ENCODE results near the gene GPR176.

Gene GPR176

GRCh38 chr15:39792844-39793335 lies 127.2 kb downstream of the GPR176 start:
- no peak for DNase-seq
- H3K27ac ChIP-seq (ENCODE audit: low read depth, low read length) = no peak overlapping the region
- H3K4me1 ChIP-seq (ENCODE audit: control insufficient read depth in 1 of 2, insufficient read depth in 2 of 2, low read length in 2 of 2) = peaks cover 3 to 4% of the 10 kb centered on the region in 2 experiments

GRCh38 chr15:39792025-39792843 lies 127.8 kb downstream of the GPR176 start:
- Histone ChIP-seq H2AK5ac (ENCODE audit: low read length) (no peak overlapping the region), H3K27ac (ENCODE audit: low read depth, low read length) (no peak overlapping the region), H3K18ac (ENCODE audit: low read length) (no peak overlapping the region), H3K9me3 (ENCODE audit: insufficient read depth, low read depth, low read length) (no peaks in the 10 kb centered on the region), H3K14ac (ENCODE audit: low read length) (no peak overlapping the region), H4K12ac (ENCODE audit: low read depth, low read length) (no peak overlapping the region), H3K4ac (ENCODE audit: low read depth, low read length) (no peak overlapping the region), H3K9ac (ENCODE audit: low read length) (no peak overlapping the region), H3K4me3 (ENCODE audit: low read depth, low read length) (no peak overlapping the region), H4K91ac (ENCODE audit: low read depth, low read length) (no peak overlapping the region), H3K23ac (ENCODE audit: low read length) (no peak overlapping the region), H2BK12ac (ENCODE audit: low read length) (no peak overlapping the region), H2BK5ac (ENCODE audit: low read depth, low read length, poor library complexity) (no peak overlapping the region), H3K36me3 (ENCODE audit: control insufficient read depth in 1 of 2, insufficient read depth in 2 of 2, low read length in 2 of 2) (no peaks in the 10 kb centered on the region), H2AFZ (ENCODE audit: insufficient read depth, low read length, poor library complexity) (no peak overlapping the region), H3K79me1 (ENCODE audit: low read length) (no peaks in the 10 kb centered on the region), H3K4me2 (ENCODE audit: low read length) (no peak overlapping the region), H3K27me3 (ENCODE audit: insufficient read depth, low read length) (no peaks in the 10 kb centered on the region), H3K4me1 (ENCODE audit: control insufficient read depth in 1 of 2, insufficient read depth in 2 of 2, low read length in 2 of 2) (peaks cover 3 to 4% of the 10 kb centered on the region in 2 experiments), H2BK120ac (ENCODE audit: insufficient read depth, low read length, poor library complexity) (no peak overlapping the region), H3K79me2 (ENCODE audit: control insufficient read depth, insufficient read depth, low read length, poor library complexity) (no peaks in the 10 kb centered on the region), H4K8ac (ENCODE audit: low read depth, low read length) (no peak overlapping the region)
- no CpG with 5 or more reads among the region's 5 CpGs for WGBS (ENCODE audit: extremely low coverage, insufficient coverage, insufficient read length)
- no peak for DNase-seq

More at GRCh38 chr15:39792844-39793335, 127.2 kb downstream of the GPR176 start:
- H2AFZ ChIP-seq (ENCODE audit: insufficient read depth, low read length, poor library complexity) = no peak overlapping the region
- no peak overlapping the region for H3K14ac ChIP-seq (ENCODE audit: low read length)
- no peak overlapping the region for H3K9ac ChIP-seq (ENCODE audit: low read length)
- no peaks in the 10 kb centered on the region for H3K79me2 ChIP-seq (ENCODE audit: control insufficient read depth, insufficient read depth, low read length, poor library complexity)
- H3K4ac ChIP-seq (ENCODE audit: low read depth, low read length) = no peak overlapping the region
- no peaks in the 10 kb centered on the region for H3K36me3 ChIP-seq (ENCODE audit: control insufficient read depth in 1 of 2, insufficient read depth in 2 of 2, low read length in 2 of 2)
- no peak overlapping the region for H2BK120ac ChIP-seq (ENCODE audit: insufficient read depth, low read length, poor library complexity)
- H3K79me1 ChIP-seq (ENCODE audit: low read length) = no peaks in the 10 kb centered on the region
- no peaks in the 10 kb centered on the region for H3K9me3 ChIP-seq (ENCODE audit: insufficient read depth, low read depth, low read length)
- no peak overlapping the region for H3K4me2 ChIP-seq (ENCODE audit: low read length)
- H4K8ac ChIP-seq (ENCODE audit: low read depth, low read length) = no peak overlapping the region
- H3K4me3 ChIP-seq (ENCODE audit: low read depth, low read length) = no peak overlapping the region
- H3K23ac ChIP-seq (ENCODE audit: low read length) = no peak overlapping the region
- H2AK5ac ChIP-seq (ENCODE audit: low read length) = no peak overlapping the region
- H2BK5ac ChIP-seq (ENCODE audit: low read depth, low read length, poor library complexity) = no peak overlapping the region
- H3K18ac ChIP-seq (ENCODE audit: low read length) = no peak overlapping the region
- H4K91ac ChIP-seq (ENCODE audit: low read depth, low read length) = no peak overlapping the region
- no CpG with 5 or more reads among the region's 4 CpGs for WGBS (ENCODE audit: extremely low coverage, insufficient coverage, insufficient read length)
- H3K27me3 ChIP-seq (ENCODE audit: insufficient read depth, low read length) = no peaks in the 10 kb centered on the region
- H4K12ac ChIP-seq (ENCODE audit: low read depth, low read length) = no peak overlapping the region
- H2BK12ac ChIP-seq (ENCODE audit: low read length) = no peak overlapping the region

GRCh38 chr15:39789736-39790135 lies 130.3 kb downstream of the GPR176 start:
- H3K14ac ChIP-seq (ENCODE audit: low read length) = no peak overlapping the region
- H2BK12ac ChIP-seq (ENCODE audit: low read length) = no peak overlapping the region
- H3K4me1 ChIP-seq (ENCODE audit: control insufficient read depth in 1 of 2, insufficient read depth in 2 of 2, low read length in 2 of 2) = peaks cover 3 to 4% of the 10 kb centered on the region in 2 experiments
- no peak overlapping the region for H3K9ac ChIP-seq (ENCODE audit: low read length)
- H2BK5ac ChIP-seq (ENCODE audit: low read depth, low read length, poor library complexity) = no peak overlapping the region
- H3K23ac ChIP-seq (ENCODE audit: low read length) = no peak overlapping the region
- H2BK120ac ChIP-seq (ENCODE audit: insufficient read depth, low read length, poor library complexity) = no peak overlapping the region
- no peak overlapping the region for H3K18ac ChIP-seq (ENCODE audit: low read length)
- DNase-seq = no peak
- no peak overlapping the region for H4K12ac ChIP-seq (ENCODE audit: low read depth, low read length)
- no peak overlapping the region for H3K4me3 ChIP-seq (ENCODE audit: low read depth, low read length)
- no peak overlapping the region for H2AK5ac ChIP-seq (ENCODE audit: low read length)
- no peaks in the 10 kb centered on the region for H3K79me1 ChIP-seq (ENCODE audit: low read length)
- H4K91ac ChIP-seq (ENCODE audit: low read depth, low read length) = no peak overlapping the region
- WGBS (ENCODE audit: extremely low coverage, insufficient coverage, insufficient read length) = no CpG with 5 or more reads among the region's 4 CpGs
- H3K27ac ChIP-seq (ENCODE audit: low read depth, low read length) = no peak overlapping the region
- H2AFZ ChIP-seq (ENCODE audit: insufficient read depth, low read length, poor library complexity) = no peak overlapping the region
- no peak overlapping the region for H4K8ac ChIP-seq (ENCODE audit: low read depth, low read length)
- no peaks in the 10 kb centered on the region for H3K27me3 ChIP-seq (ENCODE audit: insufficient read depth, low read length)
- H3K36me3 ChIP-seq (ENCODE audit: control insufficient read depth in 1 of 2, insufficient read depth in 2 of 2, low read length in 2 of 2) = no peaks in the 10 kb centered on the region
- no peaks in the 10 kb centered on the region for H3K79me2 ChIP-seq (ENCODE audit: control insufficient read depth, insufficient read depth, low read length, poor library complexity)
- H3K4me2 ChIP-seq (ENCODE audit: low read length) = no peak overlapping the region
- H3K9me3 ChIP-seq (ENCODE audit: insufficient read depth, low read depth, low read length) = no peaks in the 10 kb centered on the region
- no peak overlapping the region for H3K4ac ChIP-seq (ENCODE audit: low read depth, low read length)

- Histone ChIP-seq H3K23ac (ENCODE audit: low read length) (no peak overlapping the region), H3K14ac (ENCODE audit: low read length) (no peak overlapping the region), H2BK120ac (ENCODE audit: insufficient read depth, low read length, poor library complexity) (no peak overlapping the region), H2BK12ac (ENCODE audit: low read length) (no peak overlapping the region), H3K9ac (ENCODE audit: low read length) (no peak overlapping the region), H4K91ac (ENCODE audit: low read depth, low read length) (no peak overlapping the region), H3K79me1 (ENCODE audit: low read length) (no peaks in the 10 kb centered on the region), H4K8ac (ENCODE audit: low read depth, low read length) (no peak overlapping the region), H4K12ac (ENCODE audit: low read depth, low read length) (no peak overlapping the region), H2AK5ac (ENCODE audit: low read length) (no peak overlapping the region), H3K4me2 (ENCODE audit: low read length) (no peak overlapping the region), H3K27me3 (ENCODE audit: insufficient read depth, low read length) (no peaks in the 10 kb centered on the region), H3K4me1 (ENCODE audit: control insufficient read depth in 1 of 2, insufficient read depth in 2 of 2, low read length in 2 of 2) (peaks cover 3 to 4% of the 10 kb centered on the region in 2 experiments), H3K27ac (ENCODE audit: low read depth, low read length) (no peak overlapping the region), H3K36me3 (ENCODE audit: control insufficient read depth in 1 of 2, insufficient read depth in 2 of 2, low read length in 2 of 2) (no peaks in the 10 kb centered on the region), H2BK5ac (ENCODE audit: low read depth, low read length, poor library complexity) (no peak overlapping the region), H3K79me2 (ENCODE audit: control insufficient read depth, insufficient read depth, low read length, poor library complexity) (no peaks in the 10 kb centered on the region), H2AFZ (ENCODE audit: insufficient read depth, low read length, poor library complexity) (no peak overlapping the region), H3K18ac (ENCODE audit: low read length) (no peak overlapping the region), H3K4ac (ENCODE audit: low read depth, low read length) (no peak overlapping the region), H3K4me3 (ENCODE audit: low read depth, low read length) (no peak overlapping the region), H3K9me3 (ENCODE audit: insufficient read depth, low read depth, low read length) (no peaks in the 10 kb centered on the region)
- peak; percentile 76 to 95 for DNase-seq
- no CpG with 5 or more reads among the region's 3 CpGs for WGBS (ENCODE audit: extremely low coverage, insufficient coverage, insufficient read length)
Measured at GRCh38 chr15:39788800-39789565, 131.1 kb downstream of the GPR176 start.
